HG02588 (cell line): ENCODE data around the gene SLC30A4.
"Not testable (repeated sequence)": the region's sequence is repeated elsewhere in the genome, so short reads cannot be mapped to it uniquely, and the experiment has no call there.

ENCODE experiments used
- ATAC-seq: cut with Tn5 transposase; IDR thresholded peaks from one replicate; pipeline ENCODE4 v1.9.1; 2021; ENCODE audit warnings: mild to moderate bottlenecking, moderate library complexity; ENCODE audit not compliant: unreplicated experiment

Gene SLC30A4

GRCh38 chr15:45522328-45523165, at the start of gene SLC30A4:
TSS of gene SLC30A4 (minus strand) at chr15:45522755. CDS start at chr15:45522354, 401 bp downstream.
- ATAC-seq, result peak; percentile 83

GRCh38 chr15:45555934-45556608, 33.5 kb upstream of the SLC30A4 start:
- ATAC-seq, result no peak

GRCh38 chr15:45551676-45552075, 29.1 kb upstream of the SLC30A4 start:
- ATAC-seq, result no peak

GRCh38 chr15:45550436-45550835, 27.9 kb upstream of the SLC30A4 start:
- no peak for ATAC-seq

GRCh38 chr15:45549541-45550220, 27.1 kb upstream of the SLC30A4 start:
- ATAC-seq, result no peak

GRCh38 chr15:45548753-45549520, 26.4 kb upstream of the SLC30A4 start:
- ATAC-seq, result no peak

GRCh38 chr15:45546789-45547188, 24.2 kb upstream of the SLC30A4 start:
- ATAC-seq, result no peak

- ATAC-seq, result no peak
Measured at GRCh38 chr15:45544266-45545023, 21.9 kb upstream of the SLC30A4 start.

GRCh38 chr15:45543051-45543450, 20.5 kb upstream of the SLC30A4 start:
- no peak for ATAC-seq

- no peak for ATAC-seq
Measured at GRCh38 chr15:45540531-45540930, 18.0 kb upstream of the SLC30A4 start.

- no peak for ATAC-seq
Measured at GRCh38 chr15:45539680-45540079, 17.1 kb upstream of the SLC30A4 start.

- no peak for ATAC-seq
Measured at GRCh38 chr15:45536934-45537333, 14.4 kb upstream of the SLC30A4 start.

GRCh38 chr15:45535486-45536042, 13.0 kb upstream of the SLC30A4 start:
- no peak for ATAC-seq

GRCh38 chr15:45534821-45535220, 12.3 kb upstream of the SLC30A4 start:
- no peak for ATAC-seq

- not testable (repeated sequence) for ATAC-seq
Measured at GRCh38 chr15:45532892-45533291, 10.3 kb upstream of the SLC30A4 start.

- no peak for ATAC-seq
Measured at GRCh38 chr15:45529613-45530012, 7.1 kb upstream of the SLC30A4 start.

GRCh38 chr15:45527086-45527485, 4.5 kb upstream of the SLC30A4 start:
- ATAC-seq, result no peak

GRCh38 chr15:45523166-45523460, 558 bp upstream of the SLC30A4 start:
- ATAC-seq, result no peak

GRCh38 chr15:45521596-45522327, 793 bp downstream of the SLC30A4 start:
- ATAC-seq, result peak; percentile 23
